Measurements from ENCODE around the gene MRPS18B. TPM values are rescaled to one million over a fixed set of nuclear protein-coding genes. Genes with fewer than 3 reads are reported as not detected.

The MRPS18B gene
- total and polyA plus RNA-seq, 2 of the 13 experiments (the other 11 are each of a cell fraction or from before 2014, with no cell fraction given) = 125 to 131 TPM

DNA sequence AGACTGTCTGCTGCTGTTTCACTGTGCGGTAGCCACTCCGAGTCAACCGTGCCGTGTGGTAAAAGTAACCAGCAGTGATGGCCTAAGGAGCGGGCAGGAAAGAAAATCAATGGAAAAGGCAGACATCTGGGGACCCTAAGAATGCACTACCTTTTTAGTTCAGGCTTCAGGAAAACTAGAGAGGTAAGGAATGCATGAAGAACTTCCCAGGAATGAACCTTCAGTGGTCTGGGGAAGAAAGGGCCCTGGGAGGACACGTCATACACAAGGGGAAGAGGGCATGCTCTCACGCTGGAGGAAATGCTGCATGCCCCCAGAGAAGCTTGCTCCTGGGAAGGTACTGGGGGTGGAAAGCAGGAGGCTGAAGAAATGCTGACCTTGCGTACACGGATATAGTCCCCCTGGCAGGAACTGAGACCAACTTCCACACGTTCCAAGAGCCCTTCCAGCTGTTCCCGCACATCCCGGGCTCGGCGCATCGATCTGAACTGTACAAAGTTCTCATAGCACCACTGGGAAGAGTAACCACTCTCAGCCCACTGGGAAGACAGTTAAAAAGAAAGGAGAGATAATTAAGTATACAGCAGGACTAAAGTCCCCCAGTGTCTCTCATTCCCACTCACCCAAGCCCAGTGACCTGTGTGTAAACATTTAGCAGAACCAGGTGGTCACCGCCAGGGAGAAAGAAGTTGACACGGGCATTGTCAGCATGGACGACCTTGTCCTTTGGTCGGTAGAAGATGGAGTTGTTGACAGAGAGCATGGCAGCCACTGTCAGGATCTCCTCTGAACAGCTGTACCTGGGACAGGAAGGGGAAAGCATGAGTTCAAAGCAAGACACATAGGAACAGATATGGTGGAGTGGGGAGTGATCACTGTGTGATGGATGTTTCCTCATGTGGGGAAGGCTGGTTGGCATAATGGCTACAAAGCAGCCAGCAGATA lies 37.4 kb downstream of the MRPS18B start (continued):
- TF ChIP-seq ZNF724P (CRISPR knock-in tag; IDR thresholded peaks at IDR 0.05; ENCODE audit: borderline replicate concordance) (no peak), PTBP1 (IDR thresholded peaks at IDR 0.05; ENCODE audit: low read depth, low read length, poor library complexity, severe bottlenecking) (no peak), MAFF (IDR thresholded peaks at IDR 0.05; ENCODE audit: low read depth, low read length) (peak; percentile 98), RBM39 (IDR thresholded peaks at IDR 0.05; ENCODE audit: low read depth, low read length, poor library complexity, severe bottlenecking) (no peak), ZBTB7B (CRISPR knock-in tag; IDR thresholded peaks at IDR 0.05) (peak; percentile 91), ZIK1 (CRISPR knock-in tag; IDR thresholded peaks at IDR 0.05; ENCODE audit: borderline replicate concordance, low read depth) (0 out of 2 replicates have a peak, but pooled peaks have one; percentile 16), ZNF782 (CRISPR knock-in tag; IDR thresholded peaks at IDR 0.05; ENCODE audit: borderline replicate concordance) (no peak), SMAD1 (CRISPR knock-in tag; IDR thresholded peaks at IDR 0.05; ENCODE audit: borderline replicate concordance, low read depth) (peak; percentile 31; the same call in 1 of the 2 replicates), ZMAT3 (CRISPR knock-in tag; conservative IDR thresholded peaks at IDR 0.05) (peak; percentile 90), KDM3A (CRISPR knock-in tag; IDR thresholded peaks at IDR 0.05; ENCODE audit: low read depth) (peak; percentile 81; the same call in 1 of the 2 replicates), ZNF546 (CRISPR knock-in tag; conservative IDR thresholded peaks at IDR 0.05) (peak; percentile 35; the same call in 1 of the 2 replicates), RARG (CRISPR knock-in tag; IDR thresholded peaks at IDR 0.05; ENCODE audit: low read depth) (no peak), HMGXB4 (CRISPR knock-in tag; IDR thresholded peaks at IDR 0.05; ENCODE audit: borderline replicate concordance in 1 of 2, low read depth in 1 of 2) (peak; percentile 68 to 77; a peak in 3 of 4 replicates), DNMT3B (CRISPR knock-in tag; conservative IDR thresholded peaks at IDR 0.05) (no peak), ZUFSP (CRISPR knock-in tag; IDR thresholded peaks at IDR 0.05; ENCODE audit: borderline replicate concordance) (no peak)
- TF ChIP-seq, protein P1, sequence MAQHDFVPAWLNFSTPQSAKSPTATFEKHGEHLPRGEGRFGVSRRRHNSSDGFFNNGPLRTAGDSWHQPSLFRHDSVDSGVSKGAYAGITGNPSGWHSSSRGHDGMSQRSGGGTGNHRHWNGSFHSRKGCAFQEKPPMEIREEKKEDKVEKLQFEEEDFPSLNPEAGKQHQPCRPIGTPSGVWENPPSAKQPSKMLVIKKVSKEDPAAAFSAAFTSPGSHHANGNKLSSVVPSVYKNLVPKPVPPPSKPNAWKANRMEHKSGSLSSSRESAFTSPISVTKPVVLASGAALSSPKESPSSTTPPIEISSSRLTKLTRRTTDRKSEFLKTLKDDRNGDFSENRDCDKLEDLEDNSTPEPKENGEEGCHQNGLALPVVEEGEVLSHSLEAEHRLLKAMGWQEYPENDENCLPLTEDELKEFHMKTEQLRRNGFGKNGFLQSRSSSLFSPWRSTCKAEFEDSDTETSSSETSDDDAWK (CRISPR knock-in tag; IDR thresholded peaks at IDR 0.05) = no peak
- TF ChIP-seq, protein P2, sequence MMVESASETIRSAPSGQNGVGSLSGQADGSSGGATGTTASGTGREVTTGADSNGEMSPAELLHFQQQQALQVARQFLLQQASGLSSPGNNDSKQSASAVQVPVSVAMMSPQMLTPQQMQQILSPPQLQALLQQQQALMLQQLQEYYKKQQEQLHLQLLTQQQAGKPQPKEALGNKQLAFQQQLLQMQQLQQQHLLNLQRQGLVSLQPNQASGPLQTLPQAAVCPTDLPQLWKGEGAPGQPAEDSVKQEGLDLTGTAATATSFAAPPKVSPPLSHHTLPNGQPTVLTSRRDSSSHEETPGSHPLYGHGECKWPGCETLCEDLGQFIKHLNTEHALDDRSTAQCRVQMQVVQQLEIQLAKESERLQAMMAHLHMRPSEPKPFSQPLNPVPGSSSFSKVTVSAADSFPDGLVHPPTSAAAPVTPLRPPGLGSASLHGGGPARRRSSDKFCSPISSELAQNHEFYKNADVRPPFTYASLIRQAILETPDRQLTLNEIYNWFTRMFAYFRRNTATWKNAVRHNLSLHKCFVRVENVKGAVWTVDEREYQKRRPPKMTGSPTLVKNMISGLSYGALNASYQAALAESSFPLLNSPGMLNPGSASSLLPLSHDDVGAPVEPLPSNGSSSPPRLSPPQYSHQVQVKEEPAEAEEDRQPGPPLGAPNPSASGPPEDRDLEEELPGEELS (CRISPR knock-in tag; IDR thresholded peaks at IDR 0.05) = peak; percentile 87

Measured in HepG2 (cell line).